Fibroblast of the aortic adventitia (primary cell): Measurements from ENCODE around the gene DENND2D. TPM values are rescaled to one million over a fixed set of nuclear protein-coding genes. Genes with fewer than 3 reads are reported as not detected.

Source experiments
- DNase-seq: peaks from one replicate; pipeline ENCODE4 v3.0.0-alpha.2; 2010; ENCODE audit warnings: low read depth
- H3K4me3 ChIP-seq: 2 replicates; pipeline ENCODE4 v1.5.1; 2011; ENCODE audit warnings: low read depth, mild to moderate bottlenecking, control low read depth, low read length, moderate library complexity
- total RNA-seq: library from RNA; depleted of rRNA; stranded (reverse); fragments of >200 nt; gene quantifications from 2 replicates; pipeline ENCODE4 v1.2.3, GENCODE V29; 2012; ENCODE audit warnings: low replicate concordance
- TF ChIP-seq, protein P1 (sequence below): IDR thresholded peaks from 2 replicates; pipeline ENCODE4 v1.5.1; 2011; ENCODE audit warnings: mild to moderate bottlenecking, low read length, control low read depth, inconsistent platforms; ENCODE audit not compliant: insufficient read depth

DENND2D gene
- total RNA-seq, 1 donor: 3.0 TPM

DNA sequence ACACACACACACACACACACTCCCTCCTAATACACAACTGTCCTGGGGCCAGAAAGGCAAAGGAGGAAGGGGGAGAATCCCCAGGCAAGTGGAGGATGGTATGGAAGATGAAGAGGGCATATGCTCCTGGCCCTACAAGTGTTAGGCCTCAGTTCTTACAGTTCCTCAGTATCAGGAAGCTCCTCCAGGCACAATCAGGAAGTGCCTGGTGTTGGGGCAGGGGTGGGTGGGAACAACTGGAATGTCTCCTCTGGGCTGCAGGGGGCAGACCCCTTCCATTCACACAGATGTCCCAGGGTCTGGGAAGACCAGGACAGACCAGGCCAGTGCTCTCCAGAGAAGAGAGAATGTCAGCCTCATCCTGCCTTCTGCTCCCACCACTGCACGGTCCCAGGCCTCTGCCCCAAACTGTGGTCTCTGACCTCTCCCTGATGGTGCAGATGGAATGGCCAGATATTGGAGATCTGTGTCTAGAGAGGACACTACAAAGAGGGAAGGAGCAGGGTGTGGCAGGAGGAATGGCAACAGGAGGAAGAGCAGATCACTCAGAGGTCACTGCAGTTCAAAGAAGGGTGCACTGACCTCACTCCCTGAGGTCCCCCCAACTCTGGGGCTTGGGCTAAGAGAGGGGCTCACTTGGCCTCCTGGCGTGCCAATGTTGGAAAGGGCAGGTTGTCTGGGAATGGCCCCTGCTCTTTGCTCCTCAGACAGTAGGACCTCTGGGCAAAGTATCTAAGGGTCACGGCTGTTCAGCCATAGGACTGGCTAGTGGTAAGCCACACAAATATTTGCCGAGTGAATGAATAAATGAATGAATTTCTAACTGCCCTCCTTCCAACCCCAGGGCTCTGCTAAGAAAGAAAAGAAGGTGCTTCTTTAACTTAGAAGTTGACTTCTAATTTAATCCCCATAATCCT lies 2.5 kb upstream of the DENND2D start:
- no peak for DNase-seq
- TF ChIP-seq, protein P1, sequence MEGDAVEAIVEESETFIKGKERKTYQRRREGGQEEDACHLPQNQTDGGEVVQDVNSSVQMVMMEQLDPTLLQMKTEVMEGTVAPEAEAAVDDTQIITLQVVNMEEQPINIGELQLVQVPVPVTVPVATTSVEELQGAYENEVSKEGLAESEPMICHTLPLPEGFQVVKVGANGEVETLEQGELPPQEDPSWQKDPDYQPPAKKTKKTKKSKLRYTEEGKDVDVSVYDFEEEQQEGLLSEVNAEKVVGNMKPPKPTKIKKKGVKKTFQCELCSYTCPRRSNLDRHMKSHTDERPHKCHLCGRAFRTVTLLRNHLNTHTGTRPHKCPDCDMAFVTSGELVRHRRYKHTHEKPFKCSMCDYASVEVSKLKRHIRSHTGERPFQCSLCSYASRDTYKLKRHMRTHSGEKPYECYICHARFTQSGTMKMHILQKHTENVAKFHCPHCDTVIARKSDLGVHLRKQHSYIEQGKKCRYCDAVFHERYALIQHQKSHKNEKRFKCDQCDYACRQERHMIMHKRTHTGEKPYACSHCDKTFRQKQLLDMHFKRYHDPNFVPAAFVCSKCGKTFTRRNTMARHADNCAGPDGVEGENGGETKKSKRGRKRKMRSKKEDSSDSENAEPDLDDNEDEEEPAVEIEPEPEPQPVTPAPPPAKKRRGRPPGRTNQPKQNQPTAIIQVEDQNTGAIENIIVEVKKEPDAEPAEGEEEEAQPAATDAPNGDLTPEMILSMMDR: no peak
- H3K4me3 ChIP-seq: no peak overlapping the region

DNA sequence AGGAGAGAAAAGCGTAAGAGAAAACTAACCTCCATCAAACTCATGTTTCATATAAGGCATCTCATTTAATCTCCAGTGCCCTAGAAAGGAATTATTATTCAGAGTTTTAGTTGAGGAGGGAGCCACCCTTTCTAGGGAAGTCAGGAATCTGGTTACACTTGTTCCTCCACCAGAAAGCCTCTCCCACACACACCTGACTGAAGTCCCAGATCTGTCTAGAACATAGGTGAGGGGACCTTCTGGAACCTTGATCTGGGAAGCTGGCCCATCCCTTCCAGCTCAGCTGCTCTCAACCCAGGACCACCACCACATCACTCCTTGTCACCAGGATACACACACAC lies 1.9 kb upstream of the DENND2D start:
- DNase-seq: no peak
- no peak overlapping the region for H3K4me3 ChIP-seq
- TF ChIP-seq, protein P1: no peak

DNA sequence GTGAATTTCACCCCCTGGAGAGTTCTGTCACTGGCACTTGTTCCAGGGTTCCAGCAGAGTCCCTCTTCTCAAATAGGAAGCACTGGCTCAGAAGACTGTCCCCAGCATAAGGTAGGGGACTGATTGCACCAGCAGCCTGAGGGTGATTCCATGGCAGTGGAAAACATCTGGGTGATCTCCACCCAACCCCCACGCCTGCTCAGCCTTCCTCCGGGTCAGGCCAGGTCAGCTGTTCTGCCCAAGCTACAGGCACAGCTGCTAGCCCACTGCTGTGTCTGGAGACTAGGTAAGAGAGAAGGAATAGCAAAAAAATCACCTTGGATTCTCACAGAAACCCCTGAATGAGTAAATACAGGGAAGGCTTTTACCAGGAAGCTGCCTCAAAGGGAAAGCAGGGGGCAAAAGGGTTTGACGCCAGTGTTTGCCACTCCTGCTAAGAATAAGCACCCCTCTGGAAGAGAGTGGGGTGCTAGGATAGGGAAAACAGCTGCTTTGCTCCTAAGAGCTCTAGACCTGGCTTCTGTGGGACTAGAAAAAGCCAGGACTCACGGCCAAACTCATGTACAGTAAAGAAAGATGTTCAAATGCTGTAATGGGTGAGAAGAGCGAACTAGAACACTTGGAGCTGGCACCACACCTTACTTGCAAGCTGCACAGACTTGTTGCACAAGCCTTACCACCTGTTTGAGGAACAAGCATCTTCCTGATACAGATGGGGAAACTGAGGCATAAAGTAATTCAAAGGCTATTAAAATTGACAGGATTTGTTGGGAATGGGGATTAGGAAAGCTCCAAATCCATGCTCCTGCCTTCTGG lies 1.0 kb upstream of the DENND2D start:
- TF ChIP-seq, protein P1: no peak

DNA sequence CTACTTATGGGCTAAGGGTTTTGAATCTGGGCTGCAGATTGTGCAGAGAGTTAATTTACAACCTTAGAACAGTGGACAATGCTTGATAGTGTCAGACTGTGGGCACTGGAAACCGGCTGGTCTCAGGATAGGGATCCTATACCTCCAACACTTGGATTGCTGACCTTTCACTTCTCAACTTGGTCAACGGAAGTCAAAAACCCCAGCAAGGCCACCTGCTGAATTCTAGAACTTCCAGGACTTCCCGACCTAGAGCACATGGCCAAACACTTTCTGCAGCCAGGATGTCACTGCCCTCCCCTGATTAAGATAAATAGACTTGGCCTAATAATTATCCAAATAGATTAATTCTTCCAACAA lies 336 bp upstream of the DENND2D start:
- DNase-seq: no peak
- TF ChIP-seq, protein P1: no peak

More for the DNA sequence above, 1.0 kb upstream of the DENND2D start:
- no peak for DNase-seq
- H3K4me3 ChIP-seq: no peak overlapping the region

DNA sequence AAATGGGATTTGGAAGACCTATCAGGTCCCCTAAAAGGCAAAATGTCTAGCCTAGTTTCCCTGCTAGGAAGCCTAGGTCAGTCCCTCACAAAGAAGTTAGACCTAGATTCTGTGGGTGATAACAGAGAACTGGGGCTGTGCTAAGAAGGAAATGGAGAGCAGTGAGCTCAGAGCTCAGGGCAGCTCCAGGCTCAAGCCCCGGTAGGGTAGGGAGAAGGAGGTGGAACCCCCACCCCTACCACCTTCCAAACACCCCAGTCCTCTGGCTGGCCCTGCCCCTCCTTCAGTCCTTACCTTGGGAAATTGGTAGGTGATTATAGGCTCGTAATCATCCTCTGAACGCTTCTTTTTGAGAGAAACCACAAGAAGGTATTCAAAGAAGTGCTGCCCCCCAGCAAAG lies 1.1 kb downstream of the DENND2D start:
- no peak for DNase-seq
- TF ChIP-seq, protein P1: no peak

More for the DNA sequence above, 336 bp upstream of the DENND2D start:
- H3K4me3 ChIP-seq: no peak overlapping the region

DNA sequence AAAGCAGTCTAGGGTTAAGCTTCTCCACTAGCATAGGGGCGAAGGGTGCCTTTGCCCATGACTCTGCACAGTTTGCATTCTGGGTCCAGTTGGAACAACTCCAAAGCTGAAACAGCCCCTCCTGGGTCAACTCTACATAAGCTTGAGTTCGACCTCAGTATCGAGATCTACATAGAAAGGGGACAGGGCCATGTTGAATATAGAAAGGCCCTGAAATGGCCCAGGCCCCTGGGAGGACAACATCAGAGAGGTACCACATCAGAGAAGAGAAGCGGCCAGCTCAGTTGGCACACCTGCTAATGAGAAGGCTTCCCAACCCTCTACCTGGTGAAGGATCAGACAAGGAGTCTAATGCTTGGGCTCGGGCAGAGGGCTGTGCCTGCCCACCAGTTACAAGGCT lies 1.6 kb downstream of the DENND2D start:
- no peak for DNase-seq
- H3K4me3 ChIP-seq: no peak overlapping the region
- TF ChIP-seq, protein P1: no peak

More for the DNA sequence above, 1.1 kb downstream of the DENND2D start:
- no peak overlapping the region for H3K4me3 ChIP-seq
